HepG2 (cell line): ENCODE data around the gene PVR. TPM values are rescaled to one million over a fixed set of nuclear protein-coding genes. Genes with fewer than 3 reads are reported as not detected.

ENCODE experiments used
- DPF2 ChIP-seq: sonication (generic); formaldehyde crosslinking; IDR thresholded peaks from 2 replicates; pipeline ENCODE4 v1.4.0; 2020; ENCODE audit warnings: mild to moderate bottlenecking, low read depth, missing genetic modification reagents, borderline replicate concordance
- HMG20A ChIP-seq: IDR thresholded peaks from 2 replicates; pipeline ENCODE4 v1.6.1; 2016; ENCODE audit warnings: borderline replicate concordance
- HNF4A ChIP-seq: sonication (generic); formaldehyde crosslinking; IDR thresholded peaks from 2 replicates; pipeline ENCODE4 v1.4.0; 2020; ENCODE audit warnings: missing genetic modification reagents
- KDM3A ChIP-seq: IDR thresholded peaks from 2 replicates; pipeline ENCODE4 v1.6.1; 2018; ENCODE audit warnings: low read depth, missing compliant biosample characterization
- MEF2D ChIP-seq: sonication (generic); formaldehyde crosslinking; IDR thresholded peaks from 2 replicates; pipeline ENCODE4 v1.5.1; 2020; ENCODE audit warnings: mild to moderate bottlenecking, missing genetic modification reagents
- MYPOP ChIP-seq: sonication (generic); formaldehyde crosslinking; IDR thresholded peaks from 2 replicates; pipeline ENCODE4 v1.8.1; 2023; ENCODE audit warnings: mild to moderate bottlenecking, moderate library complexity, missing genetic modification reagents
- NCOA2 ChIP-seq: sonication (generic); formaldehyde crosslinking; IDR thresholded peaks from 2 replicates; pipeline ENCODE4 v1.8.0; 2022; ENCODE audit warnings: inconsistent platforms
- NFIC ChIP-seq: IDR thresholded peaks from 2 replicates; pipeline ENCODE4 v1.6.1; 2012; ENCODE audit warnings: mild to moderate bottlenecking, low read length, inconsistent platforms
- NR2F6 ChIP-seq, 2 experiments: IDR thresholded peaks; 2 replicates each; pipeline ENCODE4 v1.6.1; 2016; ENCODE audit warnings: antibody characterized with exemption in 1 of 2, mild to moderate bottlenecking in 1 of 2
- PPARG ChIP-seq: conservative IDR thresholded peaks from 2 replicates; pipeline ENCODE4 v1.6.1; 2016; ENCODE audit warnings: missing biosample characterization, missing genetic modification reagents
- SIX1 ChIP-seq: sonication (generic); formaldehyde crosslinking; IDR thresholded peaks from 2 replicates; pipeline ENCODE4 v1.4.0; 2020; ENCODE audit warnings: missing genetic modification reagents, borderline replicate concordance
- STAT6 ChIP-seq: sonication (generic); formaldehyde crosslinking; IDR thresholded peaks from 2 replicates; pipeline ENCODE4 v1.4.0; 2020; ENCODE audit warnings: missing genetic modification reagents, mild to moderate bottlenecking, borderline replicate concordance
- TBX2 ChIP-seq: sonication (generic); formaldehyde crosslinking; IDR thresholded peaks from 2 replicates; pipeline ENCODE4 v1.5.0; 2020; ENCODE audit warnings: missing genetic modification reagents, mild to moderate bottlenecking, borderline replicate concordance
- U2AF2 ChIP-seq: fragments of 200-400 bp; formaldehyde crosslinking; IDR thresholded peaks from 2 replicates; pipeline ENCODE4 v1.6.1; 2017; ENCODE audit warnings: low read depth, mild to moderate bottlenecking, low read length
- ZBTB10 ChIP-seq: sonication (generic); formaldehyde crosslinking; IDR thresholded peaks from 2 replicates; pipeline ENCODE4 v1.4.0; 2020; ENCODE audit warnings: missing genetic modification reagents, borderline replicate concordance
- ZKSCAN1 ChIP-seq: fragments of 150-350 bp; IDR thresholded peaks from 2 replicates; pipeline ENCODE4 v1.6.1; 2014; ENCODE audit warnings: low read length
- ZNF326 ChIP-seq: sonication (generic); formaldehyde crosslinking; IDR thresholded peaks from 2 replicates; pipeline ENCODE4 v1.4.0; 2020; ENCODE audit warnings: missing genetic modification reagents, borderline replicate concordance
- ZNF382 ChIP-seq: sonication (generic); formaldehyde crosslinking; IDR thresholded peaks from 2 replicates; pipeline ENCODE4 v1.5.0; 2020; ENCODE audit warnings: missing genetic modification reagents, mild to moderate bottlenecking, borderline replicate concordance
- ZNF770 ChIP-seq: sonication (generic); formaldehyde crosslinking; IDR thresholded peaks from 2 replicates; pipeline ENCODE4 v1.5.0; 2020; ENCODE audit warnings: mild to moderate bottlenecking, missing genetic modification reagents
- ZUFSP ChIP-seq: sonication (generic); formaldehyde crosslinking; IDR thresholded peaks from 2 replicates; pipeline ENCODE4 v1.9.0; 2021; ENCODE audit warnings: missing genetic modification reagents, mild to moderate bottlenecking, borderline replicate concordance
- polyA plus RNA-seq, 8 experiments: library from polyadenylated mRNA; depleted of rRNA in 3 of 8; stranded (reverse) in 7 of 8; unstranded in 1 of 8; fragments of >200 nt; fragmentation: Illumina TruSeq in 4 of 8; extraction: Trizol in 4 of 8; gene quantifications; 2 replicates each; pipeline versions ENCODE4 v1.2.1 to v1.2.3, GENCODE V29; 2011 to 2016; ENCODE audit warnings: low read depth in 4 of 8, missing spikeins in 1 of 8, mixed read lengths in 1 of 8; ENCODE audit not compliant: insufficient read depth in 1 of 8
- total RNA-seq, 5 experiments: library from RNA; depleted of rRNA; stranded (reverse); fragments of >200 nt; fragmentation: Illumina TruSeq; extraction: Trizol; gene quantifications; 2 replicates each; pipeline ENCODE4 v1.2.3, GENCODE V29; 2016; ENCODE audit warnings: low read depth in 1 of 5

Gene PVR
- total and polyA plus RNA-seq, 2 of the 13 experiments (the other 11 are each of a cell fraction or from before 2014, with no cell fraction given) = 43.4 to 46.6 TPM

- TF ChIP-seq STAT6 (CRISPR knock-in tag) (no peak), U2AF2 (no peak), DPF2 (no peak), HNF4A (CRISPR knock-in tag) (peak; percentile 71), MEF2D (peak; percentile 96), ZNF326 (CRISPR knock-in tag) (no peak), ZNF770 (CRISPR knock-in tag) (0 out of 2 replicates have a peak, but pooled peaks have one; percentile 28), PPARG (CRISPR knock-in tag) (0 out of 2 replicates have a peak, but pooled peaks have one; percentile 17), ZBTB10 (CRISPR knock-in tag) (no peak), ZNF382 (CRISPR knock-in tag) (no peak), ZUFSP (no peak), NR2F6 (IDR thresholded peaks at IDR 0.05) (peak; percentile 52; the same call in 1 of the 2 replicates), NR2F6 (CRISPR knock-in tag; IDR thresholded peaks at IDR 0.05) (0 out of 2 replicates have a peak, but pooled peaks have one; percentile 25), SIX1 (peak; percentile 80; the same call in 1 of the 2 replicates), KDM3A (CRISPR knock-in tag) (no peak), NFIC (no peak), NCOA2 (CRISPR knock-in tag) (peak; percentile 68), TBX2 (CRISPR knock-in tag) (peak; percentile 57), ZKSCAN1 (peak; percentile 44; the same call in 1 of the 2 replicates), MYPOP (CRISPR knock-in tag) (no peak), HMG20A (CRISPR knock-in tag) (peak; percentile 43; the same call in 1 of the 2 replicates)
Observed at GRCh38 chr19:44611812-44612295, 31.9 kb upstream of the PVR start (continued).
